Mesenchymal stem cell (in vitro differentiated cells and primary cell): ENCODE results near the gene ZSWIM3.

Experiments used
- DNase-seq: peaks from one replicate; pipeline ENCODE4 v3.0.0-alpha.2; 2013
- H2AFZ ChIP-seq: one replicate; pipeline ENCODE4 v1.6.1; 2013; ENCODE audit warnings: low read depth, mild to moderate bottlenecking, control low read depth, inconsistent platforms, low read length, moderate library complexity
- H2AK5ac ChIP-seq: 2 replicates; pipeline ENCODE4 v1.6.1; 2013; ENCODE audit warnings: low read length, moderate library complexity, mild to moderate bottlenecking, inconsistent platforms; ENCODE audit not compliant: severe bottlenecking
- H2BK120ac ChIP-seq: one replicate; pipeline ENCODE4 v1.6.1; 2013; ENCODE audit warnings: low read depth, mild to moderate bottlenecking, inconsistent platforms, low read length, moderate library complexity
- H2BK12ac ChIP-seq, 2 experiments: one replicate each; pipeline ENCODE4 v1.6.1; 2013; ENCODE audit warnings: inconsistent platforms in 2 of 2, low read length in 2 of 2, mild to moderate bottlenecking in 2 of 2, moderate library complexity in 2 of 2, control low read depth in 1 of 2
- H2BK15ac ChIP-seq: one replicate; pipeline ENCODE4 v1.6.1; 2013; ENCODE audit warnings: mild to moderate bottlenecking, low read depth, inconsistent platforms; ENCODE audit not compliant: poor library complexity, severe bottlenecking
- H2BK5ac ChIP-seq: 2 replicates; pipeline ENCODE4 v1.6.1; 2013; ENCODE audit warnings: low read depth, mild to moderate bottlenecking, low read length, control low read depth, inconsistent platforms; ENCODE audit not compliant: poor library complexity, severe bottlenecking
- H3K14ac ChIP-seq, 2 experiments: one replicate each; pipeline ENCODE4 v1.6.1; 2013; ENCODE audit warnings: inconsistent platforms in 2 of 2, low read length in 2 of 2, control low read depth in 1 of 2, mild to moderate bottlenecking in 1 of 2, moderate library complexity in 1 of 2
- H3K18ac ChIP-seq, 2 experiments: one replicate each; pipeline ENCODE4 v1.6.1; 2013; ENCODE audit warnings: inconsistent platforms in 2 of 2, low read length in 2 of 2, control low read depth in 1 of 2, low read depth in 1 of 2, mild to moderate bottlenecking in 1 of 2
- H3K23ac ChIP-seq, 2 experiments: one replicate each; pipeline ENCODE4 v1.6.1; 2013; ENCODE audit warnings: inconsistent platforms in 2 of 2, low read length in 2 of 2, mild to moderate bottlenecking in 2 of 2, moderate library complexity in 2 of 2, control low read depth in 1 of 2
- H3K27ac ChIP-seq: 2 replicates; pipeline ENCODE4 v1.5.1; 2013; ENCODE audit warnings: mild to moderate bottlenecking, moderate library complexity, low read length, control low read depth, inconsistent platforms; ENCODE audit not compliant: poor library complexity, severe bottlenecking
- H3K27me3 ChIP-seq, 2 experiments: 2 replicates each; pipeline versions ENCODE4 v1.6.1 to v1.7.0; 2013; ENCODE audit warnings: low read length in 2 of 2, mild to moderate bottlenecking in 2 of 2, moderate library complexity in 2 of 2, control low read depth in 1 of 2, inconsistent platforms in 1 of 2; ENCODE audit not compliant: control insufficient read depth in 1 of 2, insufficient read depth in 1 of 2
- H3K36me3 ChIP-seq, 2 experiments: 2 replicates each; pipeline versions ENCODE4 v1.6.1 to v1.7.0; 2013; ENCODE audit warnings: low read length in 2 of 2, control low read depth in 1 of 2, inconsistent platforms in 1 of 2, low read depth in 1 of 2, mild to moderate bottlenecking in 1 of 2; ENCODE audit not compliant: insufficient read depth in 2 of 2, control insufficient read depth in 1 of 2
- H3K4ac ChIP-seq, 2 experiments: one replicate each; pipeline ENCODE4 v1.6.1; 2013; ENCODE audit warnings: inconsistent platforms in 2 of 2, low read length in 2 of 2, mild to moderate bottlenecking in 2 of 2, moderate library complexity in 2 of 2, control low read depth in 1 of 2, low read depth in 1 of 2
- H3K4me1 ChIP-seq: 2 replicates; pipeline ENCODE4 v1.6.1; 2013; ENCODE audit warnings: low read depth, low read length, control low read depth; ENCODE audit not compliant: control insufficient read depth, insufficient read depth
- H3K4me2 ChIP-seq: 2 replicates; pipeline ENCODE4 v1.6.1; 2013; ENCODE audit warnings: low read length, mild to moderate bottlenecking, inconsistent platforms; ENCODE audit not compliant: poor library complexity, severe bottlenecking
- H3K4me3 ChIP-seq, 2 experiments: 2 replicates each; pipeline versions ENCODE4 v1.5.1 to v1.7.0; 2013; ENCODE audit warnings: low read length in 2 of 2, mild to moderate bottlenecking in 2 of 2, control low read depth in 1 of 2, low read depth in 1 of 2; ENCODE audit not compliant: insufficient read depth in 1 of 2
- H3K79me1 ChIP-seq: replicated peaks from 2 replicates; pipeline ENCODE4 v1.6.1; 2013; ENCODE audit warnings: mild to moderate bottlenecking, control low read depth, low read length, inconsistent platforms; ENCODE audit not compliant: poor library complexity, severe bottlenecking
- H3K9ac ChIP-seq: 2 replicates; pipeline ENCODE4 v1.7.0; 2013; ENCODE audit warnings: mild to moderate bottlenecking, low read length, moderate library complexity
- H3K9me3 ChIP-seq: 2 replicates; pipeline ENCODE4 v1.7.0; 2013; ENCODE audit warnings: mild to moderate bottlenecking, low read length; ENCODE audit not compliant: control insufficient read depth
- H4K8ac ChIP-seq: one replicate; pipeline ENCODE4 v1.6.1; 2013; ENCODE audit warnings: inconsistent platforms, mild to moderate bottlenecking, low read length, moderate library complexity
- H4K91ac ChIP-seq: one replicate; pipeline ENCODE4 v1.6.1; 2013; ENCODE audit warnings: mild to moderate bottlenecking, low read length, inconsistent platforms
- WGBS: methylation state at CpG from one replicate; pipeline ENCODE4 v1.1.7; 2013; ENCODE audit warnings: mixed read lengths; 5-methylcytosine and 5-hydroxymethylcytosine counted together

The ZSWIM3 gene

DNA sequence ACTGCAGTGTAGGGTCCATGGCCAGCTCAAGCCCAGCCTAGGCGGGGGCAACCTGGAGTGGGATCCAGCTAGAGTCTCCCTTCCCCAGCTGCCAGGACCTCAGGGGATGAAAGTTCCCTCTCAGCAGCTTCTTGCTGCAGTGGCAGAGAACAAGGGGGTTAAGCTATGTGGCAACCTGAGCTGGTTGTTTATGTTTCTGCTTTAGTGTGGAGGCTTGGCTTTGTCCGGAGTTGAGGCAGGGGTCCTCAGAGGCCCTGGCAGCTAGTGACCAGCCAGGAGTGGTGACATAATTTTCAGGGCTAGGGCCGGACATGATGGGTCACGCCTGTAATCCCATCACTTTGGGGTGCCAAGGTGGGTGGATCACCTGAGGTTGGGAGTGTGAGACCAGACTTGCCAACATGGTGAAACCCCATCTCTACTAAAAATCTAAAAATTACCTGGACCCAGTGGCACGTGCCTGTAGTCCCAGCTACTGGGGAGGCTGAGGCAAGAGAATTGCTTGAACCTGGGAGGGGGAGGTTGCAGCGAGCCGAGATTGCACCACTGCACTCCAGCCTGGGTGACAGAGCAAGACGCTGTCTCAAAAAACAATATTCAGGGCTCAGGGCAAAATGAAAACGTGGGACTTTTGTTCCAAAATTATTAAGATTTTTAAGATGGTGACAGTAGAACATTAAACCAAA lies 68.5 kb downstream of the ZSWIM3 start:
- Histone ChIP-seq H2BK120ac (no peak overlapping the region), H2AFZ (no peak overlapping the region), H3K9me3 (no peaks in the 10 kb centered on the region), H3K79me1 (peaks cover 2% of the 10 kb centered on the region), H2BK12ac (peak overlapping the region in 1 of 2 experiments; percentile 28), H3K4me1 (peaks cover 13% of the 10 kb centered on the region), H3K27ac (no peak overlapping the region), H3K4me2 (no peak overlapping the region), H2BK15ac (peak overlapping the region; percentile 44), H3K27me3 (no peaks in the 10 kb centered on the region), H2AK5ac (no peak overlapping the region), H3K23ac (no peak overlapping the region), H2BK5ac (no peak overlapping the region), H3K4me3 (no peak overlapping the region), H3K14ac (no peak overlapping the region), H3K4ac (peak overlapping the region in 1 of 2 experiments; percentile 69), H4K91ac (no peak overlapping the region), H3K36me3 (peaks cover 0 to 2% of the 10 kb centered on the region in 2 experiments), H3K18ac (no peak overlapping the region), H3K9ac (no peak overlapping the region), H4K8ac (no peak overlapping the region)
- no peak for DNase-seq
- WGBS, result 84% methylated on average over 8 of the region's 9 CpGs

DNA sequence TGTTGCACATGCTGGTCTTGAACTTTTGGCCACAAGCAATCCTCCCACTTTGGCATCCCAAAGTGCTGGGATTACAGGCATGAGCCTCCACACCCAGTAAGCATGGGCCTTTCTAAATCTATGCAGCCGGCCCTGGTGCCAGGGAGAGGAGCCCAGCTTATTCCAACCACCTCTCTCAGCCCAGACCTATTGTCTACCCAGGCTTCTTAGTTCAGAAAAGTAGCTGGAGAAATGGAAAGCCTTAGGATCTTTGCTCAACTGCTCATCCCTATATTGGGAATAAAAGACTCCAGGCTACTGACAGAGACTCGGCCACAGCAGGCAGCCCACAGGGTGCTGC lies 69.3 kb downstream of the ZSWIM3 start:
- Histone ChIP-seq H3K79me1 (peaks cover 5% of the 10 kb centered on the region), H2BK15ac (no peak overlapping the region), H3K4me1 (peaks cover 13% of the 10 kb centered on the region), H3K9me3 (no peaks in the 10 kb centered on the region), H3K36me3 (peaks cover 0 to 5% of the 10 kb centered on the region in 2 experiments), H3K23ac (no peak overlapping the region), H3K9ac (no peak overlapping the region), H3K14ac (no peak overlapping the region), H2AFZ (no peak overlapping the region), H3K4ac (no peak overlapping the region), H3K27ac (no peak overlapping the region), H2AK5ac (peak overlapping the region; percentile 70), H3K18ac (no peak overlapping the region), H4K8ac (no peak overlapping the region), H3K27me3 (no peaks in the 10 kb centered on the region), H3K4me2 (no peak overlapping the region), H2BK12ac (no peak overlapping the region), H2BK120ac (no peak overlapping the region), H4K91ac (no peak overlapping the region), H3K4me3 (no peak overlapping the region), H2BK5ac (no peak overlapping the region)
- no peak for DNase-seq
- 79% methylated on average over 2 of the region's 2 CpGs for WGBS

GRCh38 chr20:45927071-45927878 lies 69.9 kb downstream of the ZSWIM3 start:
- Histone ChIP-seq H2BK15ac (no peak overlapping the region), H2AK5ac (peak overlapping the region; percentile 70), H3K9ac (no peak overlapping the region), H3K36me3 (peaks cover 4 to 5% of the 10 kb centered on the region in 2 experiments), H3K4me2 (no peak overlapping the region), H4K91ac (no peak overlapping the region), H3K4ac (no peak overlapping the region), H4K8ac (no peak overlapping the region), H3K9me3 (no peaks in the 10 kb centered on the region), H3K4me3 (no peak overlapping the region), H2BK12ac (no peak overlapping the region), H3K18ac (no peak overlapping the region), H3K14ac (no peak overlapping the region), H2AFZ (no peak overlapping the region), H2BK5ac (no peak overlapping the region), H3K27me3 (no peaks in the 10 kb centered on the region), H3K27ac (no peak overlapping the region), H3K79me1 (peaks cover 7% of the 10 kb centered on the region), H2BK120ac (no peak overlapping the region), H3K4me1 (peaks cover 11% of the 10 kb centered on the region), H3K23ac (no peak overlapping the region)
- 89% methylated on average over 14 of the region's 14 CpGs for WGBS
- no peak for DNase-seq
